Thyroid gland (tissue), 4 donors: ENCODE data around the gene ZNF846.

Experiments
- CTCF ChIP-seq, 6 experiments: fragments of 200-600 bp in 3 of 6; fragments of 450-650 bp in 3 of 6; sonication (generic) in 3 of 6; IDR thresholded peaks; one replicate each; pipeline ENCODE4 v1.5.1; 2016 to 2019; ENCODE audit warnings: antibody characterized with exemption in 6 of 6, mild to moderate bottlenecking in 2 of 6, inconsistent platforms in 1 of 6, moderate library complexity in 1 of 6
- POLR2A ChIP-seq, 2 donors: fragments of 450-650 bp; IDR thresholded peaks; one replicate each; pipeline ENCODE4 v1.6.1; 2017; ENCODE audit warnings: antibody characterized with exemption in 2 of 2, mild to moderate bottlenecking in 2 of 2, moderate library complexity in 1 of 2

GRCh38 chr19:9725508-9726201, 42.9 kb downstream of the ZNF846 start:
- TF ChIP-seq CTCF (IDR thresholded peaks at IDR 0.05): peak in 4 of 6 experiments; percentile 23 to 42 (median 32)
- TF ChIP-seq POLR2A (IDR thresholded peaks at IDR 0.05): peak in 1 of 2 donors; percentile 23
